Activated CD4-positive, alpha-beta memory T cell treated with anti-CD3 and anti-CD28 coated beads, Interleukin-2, amount 10 ng/mL, durations not matched to agents 7 days and 5 days (primary cell): ENCODE results near the gene GRIN2A. TPM values are rescaled to one million over a fixed set of nuclear protein-coding genes. Genes with fewer than 3 reads are reported as not detected.

Source experiments
- CTCF ChIA-PET: fragments of 350-600 bp; sonication (Branson Sonifier 250); formaldehyde crosslinking; loops from one replicate; lab custom pipeline; 2021; ENCODE audit warnings: antibody characterized with exemption, inconsistent platforms; lab: Charles Lee
- POLR2A ChIA-PET: fragments of 350-600 bp; sonication (Branson Sonifier 250); formaldehyde crosslinking; loops from one replicate; lab custom pipeline; 2021; ENCODE audit warnings: antibody characterized with exemption; lab: Charles Lee
- DNase-seq: peaks from one replicate; pipeline ENCODE4 v3.0.0-alpha.2; 2020
- H3K27ac Mint-ChIP-seq: one replicate; pipeline ENCODE4 v1.8.0; 2021; ENCODE audit warnings: mild to moderate bottlenecking, mixed read lengths
- H3K27me3 Mint-ChIP-seq: one replicate; pipeline ENCODE4 v1.8.0; 2021; ENCODE audit warnings: mixed read lengths
- H3K36me3 Mint-ChIP-seq: one replicate; pipeline ENCODE4 v1.8.0; 2021; ENCODE audit warnings: low read depth, mixed read lengths
- H3K4me1 Mint-ChIP-seq: one replicate; pipeline ENCODE4 v1.8.0; 2021; ENCODE audit warnings: mixed read lengths
- H3K4me3 Mint-ChIP-seq: one replicate; pipeline ENCODE4 v1.8.0; 2021; ENCODE audit warnings: mild to moderate bottlenecking, mixed read lengths
- H3K9me3 Mint-ChIP-seq: one replicate; pipeline ENCODE4 v1.8.0; 2021; ENCODE audit warnings: mixed read lengths
- total RNA-seq, 2 experiments: library from RNA; stranded (reverse); gene quantifications; one replicate each; pipeline ENCODE4 v1.2.3, GENCODE V29; 2021

The GRIN2A gene
- total RNA-seq, 2 experiments from 2014 or later, result not detected

GRCh38 chr16:10085078-10085798 lies 97.0 kb downstream of the GRIN2A start:
- ChIA-PET CTCF (no interaction called here), POLR2A (no interaction called here)
- no peaks in the 10 kb centered on the region for H3K27me3 Mint-ChIP-seq
- H3K4me3 Mint-ChIP-seq, result no peak overlapping the region
- no peaks in the 10 kb centered on the region for H3K4me1 Mint-ChIP-seq
- H3K36me3 Mint-ChIP-seq, result no peaks in the 10 kb centered on the region
- H3K27ac Mint-ChIP-seq, result no peak overlapping the region
- H3K9me3 Mint-ChIP-seq, result peaks cover 5% of the 10 kb centered on the region
- no peak for DNase-seq

- Mint-ChIP-seq H3K27ac (no peak overlapping the region), H3K36me3 (no peaks in the 10 kb centered on the region), H3K4me3 (no peak overlapping the region), H3K27me3 (no peaks in the 10 kb centered on the region), H3K4me1 (no peaks in the 10 kb centered on the region), H3K9me3 (peaks cover 2% of the 10 kb centered on the region)
- POLR2A ChIA-PET, result no interaction called here
- no peak for DNase-seq
- CTCF ChIA-PET, result no interaction called here
Measured at GRCh38 chr16:10083301-10083700, 98.9 kb downstream of the GRIN2A start.

DNA sequence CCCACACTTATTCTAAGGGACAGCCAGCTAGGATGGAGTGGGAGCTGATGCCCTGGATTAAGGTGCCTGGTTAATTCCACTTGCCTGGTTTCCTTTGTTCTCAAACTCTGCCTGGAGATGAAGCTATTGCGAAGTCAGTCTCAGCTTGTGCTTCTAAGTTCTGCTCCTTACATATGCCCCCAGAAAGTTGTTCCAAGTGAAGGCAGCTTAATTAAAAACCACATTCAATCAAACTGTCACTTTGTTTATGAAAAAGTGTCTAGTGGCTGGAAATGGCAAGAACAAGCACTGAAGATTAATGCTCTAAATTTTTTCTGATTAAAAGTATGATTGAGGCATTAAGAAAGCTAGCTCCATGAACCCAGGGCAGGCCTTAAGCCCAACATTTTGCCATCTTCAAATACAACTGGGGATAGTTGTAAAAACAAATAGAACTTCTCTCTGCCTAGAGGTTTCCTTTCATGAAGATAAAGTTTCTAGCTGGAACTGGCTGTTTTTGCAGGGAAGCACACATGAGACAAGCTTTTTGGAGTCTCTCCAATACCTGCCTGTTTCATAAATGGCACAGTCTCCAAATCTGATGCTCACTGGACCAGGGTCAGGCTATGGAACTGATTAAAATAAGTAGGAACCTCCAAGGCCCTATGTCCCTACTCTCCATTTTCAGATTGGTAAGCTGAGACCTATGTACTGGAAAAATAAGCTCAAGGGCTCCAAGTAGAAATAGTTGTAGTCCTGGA lies 100.9 kb downstream of the GRIN2A start:
- POLR2A ChIA-PET, result no interaction called here

GRCh38 chr16:10080051-10080772 lies 102.0 kb downstream of the GRIN2A start:
- Mint-ChIP-seq H3K27me3 (no peaks in the 10 kb centered on the region), H3K9me3 (peaks cover 2% of the 10 kb centered on the region), H3K4me1 (no peaks in the 10 kb centered on the region), H3K4me3 (no peak overlapping the region), H3K27ac (no peak overlapping the region), H3K36me3 (no peaks in the 10 kb centered on the region)
- no peak for DNase-seq
- ChIA-PET CTCF (no interaction called here), POLR2A (no interaction called here)

More for the DNA sequence above, 100.9 kb downstream of the GRIN2A start:
- Mint-ChIP-seq H3K27ac (no peak overlapping the region), H3K36me3 (no peaks in the 10 kb centered on the region), H3K27me3 (no peaks in the 10 kb centered on the region), H3K4me3 (no peak overlapping the region), H3K9me3 (peaks cover 2% of the 10 kb centered on the region), H3K4me1 (no peaks in the 10 kb centered on the region)
- no peak for DNase-seq
- CTCF ChIA-PET, result no interaction called here

DNA sequence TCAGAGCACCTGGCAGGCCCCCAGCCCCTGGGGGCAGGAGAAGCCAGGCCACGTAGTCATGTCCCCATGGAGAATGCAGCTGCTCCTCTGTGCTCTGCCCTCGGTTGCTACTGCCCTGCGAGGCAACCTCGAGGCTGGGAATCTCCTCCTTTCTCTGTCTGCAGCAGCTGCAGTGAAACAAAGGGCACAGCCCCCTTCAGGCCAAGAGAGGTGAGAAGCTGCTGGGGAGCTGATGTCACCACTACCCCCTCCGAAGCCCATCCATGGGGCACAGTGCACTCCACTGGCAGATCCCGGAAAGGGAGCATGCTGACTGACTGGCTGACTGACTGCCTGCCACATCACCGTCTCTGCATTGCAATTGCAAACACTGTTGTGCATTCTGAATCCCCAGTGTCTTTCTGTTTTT lies 103.7 kb downstream of the GRIN2A start:
- Mint-ChIP-seq H3K36me3 (no peaks in the 10 kb centered on the region), H3K27me3 (no peaks in the 10 kb centered on the region), H3K27ac (no peak overlapping the region), H3K4me3 (no peak overlapping the region), H3K9me3 (peaks cover 3% of the 10 kb centered on the region), H3K4me1 (no peaks in the 10 kb centered on the region)
- DNase-seq, result no peak
- ChIA-PET CTCF (no interaction called here), POLR2A (no interaction called here)

- no peak for DNase-seq
- CTCF ChIA-PET, result no interaction called here
- POLR2A ChIA-PET, result no interaction called here
- Mint-ChIP-seq H3K4me1 (no peaks in the 10 kb centered on the region), H3K4me3 (no peak overlapping the region), H3K36me3 (no peaks in the 10 kb centered on the region), H3K9me3 (peaks cover 3% of the 10 kb centered on the region), H3K27ac (no peak overlapping the region), H3K27me3 (no peaks in the 10 kb centered on the region)
Measured at GRCh38 chr16:10077861-10078260, 104.4 kb downstream of the GRIN2A start.

GRCh38 chr16:10076037-10076436 lies 106.2 kb downstream of the GRIN2A start:
- no peaks in the 10 kb centered on the region for H3K27me3 Mint-ChIP-seq
- no peak overlapping the region for H3K27ac Mint-ChIP-seq
- H3K36me3 Mint-ChIP-seq, result no peaks in the 10 kb centered on the region
- DNase-seq, result no peak
- no peaks in the 10 kb centered on the region for H3K4me1 Mint-ChIP-seq
- ChIA-PET POLR2A (no interaction called here), CTCF (no interaction called here)
- no peak overlapping the region for H3K4me3 Mint-ChIP-seq
- peaks cover 3% of the 10 kb centered on the region for H3K9me3 Mint-ChIP-seq

DNA sequence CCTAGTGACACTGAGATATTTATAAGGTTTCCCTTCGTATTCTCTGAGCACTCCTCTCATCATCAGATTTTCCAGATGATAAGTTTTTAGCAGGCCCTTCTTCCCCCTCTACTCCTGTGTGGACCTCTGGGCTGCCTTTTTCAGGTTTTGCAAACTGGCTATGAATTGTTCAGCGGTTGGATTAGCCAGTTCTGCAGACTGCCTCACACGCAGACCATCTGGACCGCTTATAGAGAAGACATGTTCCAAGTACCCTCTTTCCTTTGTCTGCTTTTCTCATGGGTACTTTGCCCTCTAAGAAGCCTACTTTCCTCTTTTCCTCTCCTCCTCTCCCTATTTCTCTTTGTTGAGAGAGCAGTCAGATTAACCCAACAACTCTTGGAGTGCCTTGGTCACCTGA lies 111.6 kb downstream of the GRIN2A start:
- no peak overlapping the region for H3K27ac Mint-ChIP-seq
- peaks cover 3% of the 10 kb centered on the region for H3K9me3 Mint-ChIP-seq
- no peaks in the 10 kb centered on the region for H3K4me1 Mint-ChIP-seq
- ChIA-PET CTCF (no interaction called here), POLR2A (no interaction called here)
- no peak overlapping the region for H3K4me3 Mint-ChIP-seq
- DNase-seq, result no peak
- no peaks in the 10 kb centered on the region for H3K27me3 Mint-ChIP-seq
- H3K36me3 Mint-ChIP-seq, result no peaks in the 10 kb centered on the region

DNA sequence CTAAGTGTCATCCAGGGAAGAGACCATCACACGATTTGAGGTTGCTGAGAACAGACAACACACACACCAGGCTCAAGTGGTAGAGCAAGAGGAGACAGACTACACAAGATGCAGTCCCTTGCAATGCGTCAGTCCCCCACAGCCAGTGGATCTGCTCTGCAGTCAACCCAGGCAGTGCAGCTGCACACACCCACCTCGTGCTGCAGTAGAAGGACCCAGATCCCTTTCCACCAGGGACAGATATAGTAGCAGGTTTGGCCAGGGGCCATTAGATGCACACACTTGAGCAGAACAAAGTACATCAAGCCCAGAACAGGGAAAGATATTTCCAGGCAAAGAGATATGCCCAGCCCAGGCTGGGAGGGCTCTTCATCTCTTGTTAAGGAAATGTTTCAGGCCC lies 112.9 kb downstream of the GRIN2A start:
- Mint-ChIP-seq H3K27ac (no peak overlapping the region), H3K27me3 (no peaks in the 10 kb centered on the region), H3K9me3 (peaks cover 2% of the 10 kb centered on the region), H3K4me1 (no peaks in the 10 kb centered on the region), H3K36me3 (no peaks in the 10 kb centered on the region), H3K4me3 (no peak overlapping the region)
- ChIA-PET CTCF (no interaction called here), POLR2A (no interaction called here)
- no peak for DNase-seq

GRCh38 chr16:10067835-10068234 lies 114.4 kb downstream of the GRIN2A start:
- H3K9me3 Mint-ChIP-seq, result no peaks in the 10 kb centered on the region
- no peak overlapping the region for H3K27ac Mint-ChIP-seq
- no peaks in the 10 kb centered on the region for H3K27me3 Mint-ChIP-seq
- no peaks in the 10 kb centered on the region for H3K36me3 Mint-ChIP-seq
- DNase-seq, result no peak
- ChIA-PET POLR2A (no interaction called here), CTCF (no interaction called here)
- H3K4me3 Mint-ChIP-seq, result no peak overlapping the region
- H3K4me1 Mint-ChIP-seq, result no peaks in the 10 kb centered on the region

GRCh38 chr16:10067406-10067805 lies 114.8 kb downstream of the GRIN2A start:
- no peaks in the 10 kb centered on the region for H3K36me3 Mint-ChIP-seq
- H3K4me1 Mint-ChIP-seq, result no peaks in the 10 kb centered on the region
- ChIA-PET POLR2A (no interaction called here), CTCF (no interaction called here)
- no peak for DNase-seq
- H3K27me3 Mint-ChIP-seq, result no peaks in the 10 kb centered on the region
- no peak overlapping the region for H3K4me3 Mint-ChIP-seq
- H3K9me3 Mint-ChIP-seq, result no peaks in the 10 kb centered on the region
- no peak overlapping the region for H3K27ac Mint-ChIP-seq

DNA sequence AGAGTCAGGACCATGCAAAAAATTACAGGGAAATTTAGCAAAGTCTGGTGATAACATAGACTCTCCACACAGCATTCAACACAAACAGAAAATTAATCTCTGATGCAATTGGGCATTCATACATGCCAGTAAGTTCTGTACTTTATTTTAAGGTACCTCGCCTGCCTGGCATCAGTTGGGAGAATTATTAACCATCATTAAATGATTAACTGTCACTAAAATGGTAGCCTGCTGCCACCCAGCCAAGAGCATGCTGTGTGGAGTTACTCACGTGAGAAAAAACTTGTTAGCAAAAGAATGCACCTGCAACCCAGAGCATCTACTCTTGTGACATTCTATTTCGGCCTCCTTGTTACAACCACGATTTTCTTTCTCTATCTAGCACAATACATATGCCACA lies 117.2 kb downstream of the GRIN2A start:
- CTCF ChIA-PET, result no interaction called here
- no peak for DNase-seq
- H3K4me3 Mint-ChIP-seq, result no peak overlapping the region
- H3K27ac Mint-ChIP-seq, result no peak overlapping the region
- no peaks in the 10 kb centered on the region for H3K36me3 Mint-ChIP-seq
- H3K4me1 Mint-ChIP-seq, result no peaks in the 10 kb centered on the region
- no peaks in the 10 kb centered on the region for H3K27me3 Mint-ChIP-seq
- no peaks in the 10 kb centered on the region for H3K9me3 Mint-ChIP-seq
- POLR2A ChIA-PET, result no interaction called here

DNA sequence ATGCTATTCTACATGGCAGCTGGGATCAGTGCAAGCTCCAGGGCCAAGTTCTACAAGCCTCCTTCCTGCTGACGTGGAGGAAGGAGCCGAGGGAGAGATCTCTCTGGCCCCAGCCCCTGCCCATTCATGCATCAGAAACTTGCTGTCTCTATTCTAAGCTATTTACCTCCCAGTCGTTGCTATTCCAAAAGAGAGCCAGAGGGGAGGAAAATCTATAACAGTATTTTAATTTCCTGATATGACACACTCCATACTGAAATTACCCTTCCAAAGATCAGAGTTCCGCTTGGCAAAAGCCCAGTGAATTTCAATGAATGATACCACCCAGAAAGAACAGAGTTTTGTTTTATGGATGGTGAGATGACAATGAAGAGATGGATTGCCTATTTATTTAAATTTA lies 133.4 kb downstream of the GRIN2A start:
- Mint-ChIP-seq H3K9me3 (peaks cover 2% of the 10 kb centered on the region), H3K4me1 (no peaks in the 10 kb centered on the region), H3K36me3 (no peaks in the 10 kb centered on the region), H3K27me3 (no peaks in the 10 kb centered on the region), H3K4me3 (no peak overlapping the region), H3K27ac (no peak overlapping the region)
- ChIA-PET POLR2A (no interaction called here), CTCF (no interaction called here)
- DNase-seq, result no peak
